Caki2 (cell line): ENCODE measurements around the gene PAFAH1B1. TPM values are rescaled to one million over a fixed set of nuclear protein-coding genes. Genes with fewer than 3 reads are reported as not detected.
"Not testable (repeated sequence)": the region's sequence is repeated elsewhere in the genome, so short reads cannot be mapped to it uniquely, and the experiment has no call there.

ENCODE experiments used
- DNase-seq: peaks from one replicate; pipeline ENCODE4 v3.0.0-alpha.2; 2015; ENCODE audit warnings: low read depth
- in situ Hi-C: cut with HindIII; loops from 2 replicates; pipeline ENCODE4 v1.10.0; 2016; ENCODE audit warnings: low sequenced_read_pairs, low pct_unique_long_range_greater_than_20kb, mixed read lengths
- total RNA-seq: library from RNA; depleted of rRNA; stranded (reverse); fragments of >200 nt; shearing (Covaris generic); gene quantifications from 2 replicates; pipeline ENCODE4 v1.2.3, GENCODE V29; 2014; ENCODE audit warnings: low replicate concordance

The PAFAH1B1 gene
- total RNA-seq, 1 experiment from 2014 or later = 92.6 TPM

GRCh38 chr17:2591040-2591640 is 2.3 kb upstream of the PAFAH1B1 start:
- in situ Hi-C loops = no loop called here
- DNase-seq = no peak

- peak; percentile 59 for DNase-seq
- in situ Hi-C loops = no loop called here
Observed at GRCh38 chr17:2593821-2594721, 617 bp downstream of the PAFAH1B1 start.

DNA sequence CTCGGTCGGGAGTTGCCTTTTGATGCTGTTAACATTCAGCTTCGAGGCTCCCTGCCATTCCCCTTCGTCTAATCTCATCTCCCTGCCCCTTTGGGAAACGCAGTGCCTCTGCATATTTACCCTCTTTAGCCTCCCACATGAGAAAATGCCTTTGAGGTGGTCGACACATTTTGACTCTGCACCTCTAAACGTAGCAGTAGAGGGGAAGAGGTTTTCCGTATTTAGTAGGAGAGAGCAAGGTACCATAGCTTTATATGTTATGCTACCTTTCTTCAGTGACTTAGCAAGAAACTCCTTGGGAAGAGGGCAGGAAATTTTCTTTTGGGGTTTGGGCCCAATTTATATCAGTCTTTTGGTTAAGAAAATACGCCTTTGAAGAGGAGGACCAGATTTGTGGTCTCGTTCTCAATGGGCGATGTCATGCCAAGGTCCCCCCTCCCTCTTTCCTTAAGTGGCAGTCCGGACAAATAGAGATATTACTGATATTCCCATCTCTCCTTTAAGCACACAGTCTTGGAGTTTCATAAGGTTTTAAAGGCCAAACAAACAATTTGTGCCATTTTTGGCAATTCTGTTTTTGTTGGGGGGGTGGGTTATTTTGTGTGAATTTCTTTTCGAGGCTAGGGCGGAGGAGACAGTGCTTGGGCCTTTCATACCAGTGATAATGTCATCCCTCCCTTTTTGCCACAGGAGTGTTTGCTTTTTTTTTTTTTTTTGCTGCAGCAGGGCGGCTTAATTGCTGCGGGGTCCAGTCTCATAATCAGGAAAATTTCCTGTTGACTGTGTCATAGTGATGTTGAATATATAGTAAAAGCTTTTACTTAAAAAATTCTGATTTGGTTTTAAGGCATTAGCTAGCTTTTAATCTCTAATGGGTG is 1.5 kb downstream of the PAFAH1B1 start:
- DNase-seq = peak; percentile 31
- in situ Hi-C loops = no loop called here

DNA sequence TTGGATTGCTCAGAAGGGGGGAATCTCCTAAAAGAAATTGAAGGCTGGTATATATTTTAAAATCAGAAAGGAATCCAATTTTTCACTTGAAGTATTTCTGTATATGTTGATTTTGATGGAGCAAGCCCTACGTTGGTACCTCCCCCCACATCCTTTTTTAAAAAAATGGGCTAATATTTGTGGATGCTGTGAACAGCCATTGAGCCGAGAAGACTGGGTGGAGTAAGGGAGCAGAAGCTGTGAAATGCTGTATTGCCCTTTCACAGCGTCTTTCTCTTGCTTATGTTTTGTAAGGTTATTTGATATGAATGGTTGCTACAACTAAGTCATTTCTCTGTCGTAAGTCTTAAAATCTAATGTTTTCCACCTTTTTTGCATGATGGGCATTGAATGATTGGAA is 2.3 kb downstream of the PAFAH1B1 start:
- no peak for DNase-seq
- in situ Hi-C loops = no loop called here

GRCh38 chr17:2598166-2598565 is 4.7 kb downstream of the PAFAH1B1 start:
- in situ Hi-C loops = no loop called here
- DNase-seq = no peak

DNA sequence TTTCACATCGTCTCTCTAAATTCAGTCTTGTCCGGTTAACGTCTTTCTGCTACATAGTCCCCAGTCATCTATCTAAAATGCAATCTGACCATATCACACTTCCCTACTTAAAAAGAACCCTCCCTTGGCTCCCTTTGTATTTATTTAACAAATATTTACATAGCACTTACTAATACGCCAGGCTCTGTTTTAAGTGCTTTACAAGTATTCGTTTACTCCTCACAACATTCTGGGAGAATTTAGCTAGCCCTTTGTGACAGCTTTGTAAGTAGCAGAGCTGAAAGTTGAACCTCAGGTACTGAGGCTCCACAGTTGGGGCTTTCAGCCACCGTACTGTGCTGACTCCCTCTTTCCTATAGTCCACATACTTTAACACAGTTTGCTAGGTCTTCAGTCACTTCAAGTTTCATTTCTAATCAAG is 9.2 kb downstream of the PAFAH1B1 start:
- in situ Hi-C loops = loop anchor here (25.0 kb wide), 1 partner anchor 115 kb away; no protein-coding TSS in a partner anchor
- peak; percentile 7 for DNase-seq

- in situ Hi-C loops = loop anchor here (25.0 kb wide), 1 partner anchor 121 kb away; no protein-coding TSS in a partner anchor
- no peak for DNase-seq
Observed at GRCh38 chr17:2608350-2608913, 15.0 kb downstream of the PAFAH1B1 start.

DNA sequence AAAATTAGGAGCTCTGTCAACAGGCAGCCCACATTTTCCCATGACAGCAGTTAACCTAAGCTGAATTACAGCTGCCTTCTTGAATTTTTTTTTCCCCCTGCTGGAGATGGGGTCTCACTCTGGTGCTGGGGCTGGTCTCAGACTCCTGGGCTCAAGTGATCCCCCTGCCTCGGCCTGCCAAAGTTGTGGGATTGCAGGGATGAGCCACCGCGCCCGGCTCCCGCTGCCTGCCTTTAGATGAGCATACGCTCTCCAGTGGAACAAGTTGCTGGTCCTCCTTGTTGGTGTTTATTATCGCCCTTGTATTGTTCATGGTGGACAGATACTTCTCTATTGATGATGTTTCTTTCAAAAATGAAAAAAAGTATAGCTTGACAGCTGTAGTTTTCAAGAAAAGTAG is 15.6 kb downstream of the PAFAH1B1 start:
- in situ Hi-C loops = loop anchor here (25.0 kb wide), 1 partner anchor 122 kb away; no protein-coding TSS in a partner anchor
- no peak for DNase-seq

GRCh38 chr17:2610195-2611175 is 17.0 kb downstream of the PAFAH1B1 start:
- DNase-seq = no peak
- in situ Hi-C loops = loop anchor here (25.0 kb wide), 1 partner anchor 123 kb away; no protein-coding TSS in a partner anchor

DNA sequence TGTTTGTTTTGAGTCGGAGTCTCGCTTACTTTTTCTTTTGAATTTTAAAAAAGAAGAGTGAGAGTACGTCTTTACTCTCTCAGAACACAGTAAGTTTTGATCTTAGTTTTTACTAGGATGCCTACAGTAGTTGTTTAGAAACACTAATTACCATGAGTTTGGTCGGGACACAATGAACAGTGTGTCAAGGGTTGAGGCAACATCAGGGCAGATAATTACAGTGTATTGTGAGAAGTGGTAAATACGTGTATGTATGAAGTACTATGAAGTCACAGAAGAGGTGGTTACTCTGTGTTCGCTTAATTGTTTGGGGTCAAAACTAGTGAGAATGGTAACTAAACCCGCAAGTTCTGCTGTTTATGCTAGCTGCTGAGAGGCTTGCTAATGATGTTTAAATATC is 18.2 kb downstream of the PAFAH1B1 start:
- in situ Hi-C loops = loop anchor here (25.0 kb wide), 1 partner anchor 124 kb away; no protein-coding TSS in a partner anchor

GRCh38 chr17:2612630-2613029 is 19.2 kb downstream of the PAFAH1B1 start:
- in situ Hi-C loops = loop anchor here (25.0 kb wide), 1 partner anchor 125 kb away; no protein-coding TSS in a partner anchor
- DNase-seq = no peak

More for the DNA sequence above, 18.2 kb downstream of the PAFAH1B1 start:
- no peak for DNase-seq

DNA sequence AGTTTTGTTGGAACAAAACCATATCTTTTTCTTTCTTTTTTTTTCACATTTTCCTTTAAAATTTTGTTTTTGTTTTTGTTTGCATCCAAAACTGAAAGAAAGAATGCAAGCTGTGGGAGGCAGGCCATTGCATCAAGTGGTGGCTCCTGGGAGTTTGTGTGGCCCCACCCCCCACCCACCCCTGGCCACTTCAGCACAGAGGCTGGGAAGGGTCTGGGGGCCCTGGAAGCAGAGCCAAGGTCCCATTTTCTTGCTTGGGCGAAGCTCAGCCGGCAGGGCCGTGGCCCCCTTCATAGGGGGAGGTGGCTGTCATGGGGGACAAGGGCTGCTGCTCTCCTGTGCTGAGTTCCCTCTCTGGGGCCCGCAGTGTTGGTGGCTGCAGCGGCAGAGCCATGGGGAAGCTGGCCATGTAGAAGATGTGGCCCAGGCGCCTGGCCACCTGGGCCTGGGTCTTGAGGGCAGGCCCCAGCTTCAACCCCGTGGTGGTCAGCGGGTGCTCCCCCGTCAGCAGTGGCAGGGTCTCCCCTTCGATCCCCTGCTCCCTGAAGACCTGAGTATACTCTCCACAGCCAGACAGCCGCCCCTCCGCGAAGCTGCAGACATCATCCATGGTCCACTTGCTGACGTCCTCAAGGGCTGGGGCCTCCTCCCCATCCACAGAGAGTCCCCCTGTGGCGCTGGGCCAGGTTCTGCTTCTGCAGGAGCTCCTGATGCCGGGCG is 19.8 kb downstream of the PAFAH1B1 start:
- DNase-seq = no peak
- in situ Hi-C loops = loop anchor here (25.0 kb wide), 1 partner anchor 126 kb away; no protein-coding TSS in a partner anchor

DNA sequence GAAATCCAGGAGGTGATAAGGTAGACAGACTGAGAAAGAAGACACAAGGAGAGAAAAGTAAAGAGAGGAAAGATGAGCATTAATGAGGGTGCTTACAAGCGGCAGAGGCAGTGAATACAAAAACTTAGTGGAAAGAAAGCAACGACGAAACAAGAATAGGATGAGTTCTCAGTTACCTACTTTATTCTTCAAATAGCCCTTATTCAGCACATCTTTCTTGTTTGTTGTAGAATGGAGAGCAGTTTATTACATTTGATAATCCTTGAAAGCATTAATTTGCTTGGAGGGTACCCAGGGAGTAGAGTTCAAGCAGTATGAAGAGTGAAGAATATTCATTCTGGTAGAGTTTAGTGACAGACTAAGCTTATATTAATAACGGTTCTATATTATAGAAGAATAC is 22.4 kb downstream of the PAFAH1B1 start:
- in situ Hi-C loops = loop anchor here (25.0 kb wide), 1 partner anchor 129 kb away; no protein-coding TSS in a partner anchor

GRCh38 chr17:2621241-2621640 is 27.8 kb downstream of the PAFAH1B1 start:
- in situ Hi-C loops = loop anchor here (25.0 kb wide), 1 partner anchor 134 kb away; no protein-coding TSS in a partner anchor
- DNase-seq = no peak

More for the DNA sequence above, 22.4 kb downstream of the PAFAH1B1 start:
- no peak for DNase-seq

DNA sequence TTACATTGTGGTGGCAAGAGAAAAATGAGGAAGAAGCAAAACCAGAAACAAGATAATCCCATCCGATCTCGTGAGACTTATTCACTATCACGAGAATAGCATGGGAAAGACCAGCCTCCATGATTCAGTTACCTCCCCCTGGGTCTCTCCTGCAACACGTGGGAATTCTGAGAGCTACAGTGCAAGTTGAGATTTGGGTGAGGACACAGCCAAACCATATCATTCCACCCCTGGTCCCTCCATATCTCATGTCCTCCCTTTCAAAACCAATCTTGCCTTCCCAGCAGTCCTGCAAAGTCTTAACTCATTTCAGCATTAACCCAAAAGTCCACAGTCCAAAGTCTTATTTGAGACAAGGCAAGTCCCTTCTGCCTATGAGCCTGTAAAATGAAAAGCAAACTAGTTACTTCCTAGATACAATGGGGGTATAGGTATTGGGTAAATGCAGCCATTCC is 28.5 kb downstream of the PAFAH1B1 start:
- in situ Hi-C loops = loop anchor here (25.0 kb wide), 1 partner anchor 135 kb away; no protein-coding TSS in a partner anchor

More for the DNA sequence above, 28.5 kb downstream of the PAFAH1B1 start:
- not testable (repeated sequence) for DNase-seq
